ENCODE results near the gene LRRK1.

LRRK1 gene

DNA sequence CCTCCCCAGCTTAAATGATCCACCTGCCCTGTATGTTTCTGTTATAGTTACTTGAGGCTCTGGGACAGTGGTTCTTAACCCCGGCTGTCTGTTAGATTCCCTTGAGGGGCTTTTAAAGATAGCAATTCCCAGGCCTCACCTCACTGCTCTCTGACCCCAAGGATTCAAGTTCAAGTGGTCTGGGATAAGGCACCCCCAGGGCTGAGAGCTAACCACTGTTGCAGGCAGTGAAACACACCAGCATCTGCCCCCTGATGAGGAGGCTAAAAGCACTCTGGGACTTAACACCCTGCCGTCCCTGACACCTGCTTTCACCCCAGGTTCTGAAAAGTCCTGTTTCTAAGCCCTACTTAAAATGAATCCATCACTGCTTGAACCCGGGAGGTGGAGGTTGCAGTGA, 103.7 kb downstream of the LRRK1 start:
- DNase-seq (ENCODE audit: low read depth in 2 of 2): no peak

DNA sequence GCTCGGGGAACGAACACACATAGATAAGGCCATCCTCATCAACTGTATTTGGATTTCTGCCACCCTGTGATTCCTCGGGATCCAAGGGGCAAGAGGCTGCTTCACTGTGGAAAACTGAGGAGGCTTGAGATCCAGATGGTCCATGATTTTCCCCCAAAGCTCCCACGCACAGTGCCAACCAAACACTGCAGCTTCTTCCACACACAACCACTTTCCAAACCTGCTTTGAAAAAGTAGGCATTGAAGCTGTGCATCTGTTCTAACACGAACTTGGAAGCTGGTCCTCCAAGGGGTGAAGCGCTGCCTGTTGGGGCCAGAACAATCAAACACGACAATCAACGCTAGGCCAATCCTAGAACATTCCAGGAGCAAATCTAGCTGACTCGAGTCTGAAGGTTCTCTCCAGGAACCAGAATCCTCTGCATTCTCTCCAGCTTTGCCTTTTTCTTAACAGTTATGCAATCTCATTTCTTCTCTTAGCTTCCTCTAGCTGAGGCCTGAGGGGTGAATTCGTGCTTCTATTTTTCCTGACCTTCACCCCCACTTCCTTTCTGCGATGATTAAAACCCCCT, 104.4 kb downstream of the LRRK1 start:
- no peak for DNase-seq (ENCODE audit: low read depth in 2 of 2)

DNA sequence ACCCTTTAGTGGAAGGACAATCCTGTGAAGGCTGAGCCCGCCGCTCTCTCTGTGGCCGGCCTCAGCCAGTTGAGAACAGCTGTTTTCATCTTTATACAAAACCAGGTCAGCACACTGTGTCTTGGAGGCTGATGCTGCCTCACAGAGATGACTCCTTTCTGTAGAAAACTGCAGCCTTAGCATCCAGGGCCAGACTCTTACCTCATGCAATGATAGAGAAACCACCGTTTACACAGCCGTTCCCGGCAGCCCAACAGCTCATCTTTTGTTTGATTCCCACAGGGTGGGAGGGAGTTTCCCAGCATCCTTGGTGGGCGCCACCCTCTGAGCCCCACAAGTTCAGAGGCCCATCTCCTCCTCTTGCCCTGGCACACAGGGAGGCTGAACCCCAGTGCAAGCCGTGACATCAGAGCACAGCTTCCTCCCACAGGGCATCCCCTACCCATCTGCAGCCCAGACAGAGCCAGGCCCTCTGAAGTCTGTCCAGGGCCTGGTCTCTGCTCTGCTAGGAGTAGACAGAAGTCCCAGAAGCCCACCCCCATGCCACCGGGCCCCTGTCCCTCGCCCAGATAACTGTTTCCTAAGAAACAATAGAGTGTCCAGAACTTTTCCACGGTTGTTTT, 105.0 kb downstream of the LRRK1 start:
- no peak for DNase-seq (ENCODE audit: low read depth in 2 of 2)

- DNase-seq (ENCODE audit: low read depth in 2 of 2): no peak
Observed at GRCh38 chr15:101024706-101025500, 105.7 kb downstream of the LRRK1 start.

GRCh38 chr15:101025501-101025885, 106.3 kb downstream of the LRRK1 start:
- no peak for DNase-seq (ENCODE audit: low read depth in 2 of 2)

GRCh38 chr15:101025896-101026631, 106.9 kb downstream of the LRRK1 start:
- DNase-seq (ENCODE audit: low read depth in 2 of 2): no peak

GRCh38 chr15:101026656-101027272, 107.6 kb downstream of the LRRK1 start:
- no peak for DNase-seq (ENCODE audit: low read depth in 2 of 2)

DNA sequence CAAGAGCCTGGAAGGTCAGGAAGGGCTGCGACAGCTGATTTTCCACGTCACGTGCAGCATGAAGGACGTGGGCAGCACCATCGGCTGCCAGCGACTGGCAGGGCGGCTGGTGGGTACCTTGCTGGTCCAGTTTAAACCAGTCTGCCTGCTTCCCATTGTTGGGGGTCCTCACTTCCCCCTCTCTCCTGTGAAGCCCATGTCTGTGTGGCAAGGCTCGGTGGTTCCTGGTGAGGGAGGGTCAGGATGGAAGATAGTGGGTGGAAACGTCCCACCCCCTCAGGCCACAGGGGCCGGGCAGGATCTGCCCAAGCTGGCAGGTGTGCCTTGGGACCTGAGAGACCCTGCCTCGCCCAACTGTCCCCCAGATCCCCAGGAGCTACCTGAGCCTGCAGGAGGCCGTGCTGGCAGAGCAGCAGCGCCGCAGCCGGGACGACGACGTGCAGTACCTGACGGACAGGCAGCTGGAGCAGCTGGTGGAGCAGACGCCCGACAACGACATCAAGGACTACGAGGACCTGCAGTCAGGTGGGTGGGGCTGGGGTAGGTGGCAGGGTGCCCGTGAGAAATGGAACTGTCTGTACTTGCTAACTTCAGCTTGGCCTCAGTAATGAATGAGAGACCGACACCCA, 108.2 kb downstream of the LRRK1 start:
- DNase-seq (ENCODE audit: low read depth in 2 of 2): no peak

GRCh38 chr15:101027920-101028319, 108.8 kb downstream of the LRRK1 start:
- DNase-seq (ENCODE audit: low read depth in 2 of 2): no peak

DNA sequence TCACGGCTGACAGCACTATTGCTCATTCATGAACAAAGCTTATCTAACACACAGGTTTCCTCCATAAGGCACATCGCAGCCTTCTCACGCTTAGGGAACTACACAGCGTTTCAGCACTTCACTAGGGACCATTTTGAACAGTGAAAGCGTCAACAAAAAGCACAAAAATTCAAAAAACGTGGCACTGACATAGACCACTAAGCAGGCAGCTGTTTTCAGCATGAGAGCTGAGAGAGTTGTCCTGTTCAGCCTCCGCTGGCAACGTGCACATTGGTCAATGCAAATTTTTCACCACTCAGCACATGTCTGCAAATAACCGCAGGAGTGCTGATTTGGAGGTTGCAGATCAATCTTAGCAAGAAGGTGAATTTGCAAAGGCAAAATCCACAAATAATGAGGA, 109.2 kb downstream of the LRRK1 start:
- no peak for DNase-seq (ENCODE audit: low read depth in 2 of 2)

DNA sequence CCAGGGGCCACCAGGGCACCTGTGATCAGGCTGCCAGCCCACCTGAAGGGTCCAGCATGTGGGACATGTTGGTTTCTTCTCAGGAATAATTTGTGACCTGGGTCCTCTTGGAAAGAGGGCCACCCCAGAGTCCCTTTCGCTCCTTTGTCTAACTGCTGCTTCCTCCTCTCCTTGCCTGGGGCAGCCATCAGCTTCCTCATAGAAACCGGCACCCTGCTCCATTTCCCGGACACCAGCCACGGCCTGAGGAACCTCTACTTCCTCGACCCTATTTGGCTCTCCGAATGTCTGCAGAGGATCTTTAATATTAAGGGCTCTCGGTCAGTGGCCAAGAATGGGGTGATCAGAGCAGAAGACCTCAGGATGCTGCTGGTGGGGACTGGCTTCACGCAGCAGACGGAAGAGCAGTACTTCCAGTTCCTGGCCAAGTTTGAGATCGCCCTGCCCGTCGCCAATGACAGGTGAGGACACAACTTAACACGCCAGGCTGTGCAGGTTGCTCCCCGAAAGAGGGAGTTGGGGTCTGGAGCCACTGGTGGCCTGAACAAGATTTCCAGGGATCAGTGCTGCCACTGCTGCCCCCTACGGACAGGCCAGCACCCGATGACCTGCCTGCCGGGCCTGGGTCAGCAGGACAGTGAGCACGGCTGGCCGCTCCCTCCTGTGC, 109.7 kb downstream of the LRRK1 start:
- DNase-seq (ENCODE audit: low read depth in 2 of 2): no peak

- DNase-seq (ENCODE audit: low read depth in 2 of 2): no peak
Observed at GRCh38 chr15:101029971-101030661, 111.0 kb downstream of the LRRK1 start.

- no peak for DNase-seq (ENCODE audit: low read depth in 2 of 2)
Observed at GRCh38 chr15:101031213-101031612, 112.1 kb downstream of the LRRK1 start.

DNA sequence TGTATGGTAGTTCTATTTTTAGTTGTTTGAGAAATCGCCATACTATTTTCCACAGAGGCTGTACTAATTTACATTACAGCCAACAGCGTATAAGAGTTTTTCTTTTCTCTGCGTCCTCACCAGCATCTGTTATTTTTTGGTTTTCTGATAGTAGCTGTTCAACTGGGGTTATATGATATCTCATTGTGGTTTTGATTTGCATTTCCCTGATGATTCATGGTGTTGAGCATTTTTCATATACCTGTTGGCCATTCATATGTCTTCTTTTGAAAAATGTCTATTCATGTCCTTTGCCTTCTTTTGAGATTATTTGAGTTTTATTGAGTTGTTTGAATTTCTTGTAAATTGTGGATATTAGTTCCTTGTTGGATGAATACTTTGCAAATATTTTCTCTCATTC, 114.6 kb downstream of the LRRK1 start:
- DNase-seq (ENCODE audit: low read depth in 2 of 2): no peak

- DNase-seq (ENCODE audit: low read depth in 2 of 2): no peak
Observed at GRCh38 chr15:101035611-101036010, 116.5 kb downstream of the LRRK1 start.

GRCh38 chr15:101036189-101036588, 117.0 kb downstream of the LRRK1 start:
- no peak for DNase-seq (ENCODE audit: low read depth in 2 of 2)

DNA sequence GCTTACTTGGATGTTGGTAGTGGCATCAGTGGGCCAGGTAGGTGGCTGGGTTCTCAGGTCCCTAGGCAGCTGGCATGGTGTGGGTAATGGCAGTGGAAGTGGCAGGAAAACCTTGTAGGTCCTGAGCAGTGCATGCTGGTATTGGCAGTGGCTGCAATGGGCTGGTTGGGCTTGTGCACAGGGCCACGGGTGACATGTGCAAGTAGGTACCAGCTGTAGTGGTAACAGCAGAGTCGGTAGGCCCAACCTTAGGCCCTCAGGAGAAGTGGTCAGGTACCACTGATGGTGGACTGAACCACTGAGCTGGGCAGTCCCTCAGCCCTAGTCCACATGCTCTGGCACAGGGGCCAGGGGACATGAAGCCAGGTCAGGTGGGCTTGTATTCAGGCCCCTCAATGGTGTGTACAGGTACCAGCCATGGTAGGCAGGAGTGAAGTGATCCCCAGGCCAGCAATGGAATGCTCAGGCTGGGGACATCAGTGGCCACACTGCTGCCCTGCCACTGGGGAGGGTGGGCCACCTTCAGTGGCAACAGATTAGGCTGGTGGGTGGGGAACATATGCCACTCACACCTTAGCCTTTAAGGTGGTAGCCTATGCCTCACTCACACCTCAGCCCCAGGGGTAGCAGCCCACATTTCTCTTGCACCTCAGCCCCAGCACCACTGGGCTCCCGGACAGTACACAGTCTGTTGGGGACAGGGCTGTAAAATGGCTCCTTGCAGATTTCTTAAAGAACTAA, 118.1 kb downstream of the LRRK1 start:
- DNase-seq (ENCODE audit: low read depth in 2 of 2): no peak

DNA sequence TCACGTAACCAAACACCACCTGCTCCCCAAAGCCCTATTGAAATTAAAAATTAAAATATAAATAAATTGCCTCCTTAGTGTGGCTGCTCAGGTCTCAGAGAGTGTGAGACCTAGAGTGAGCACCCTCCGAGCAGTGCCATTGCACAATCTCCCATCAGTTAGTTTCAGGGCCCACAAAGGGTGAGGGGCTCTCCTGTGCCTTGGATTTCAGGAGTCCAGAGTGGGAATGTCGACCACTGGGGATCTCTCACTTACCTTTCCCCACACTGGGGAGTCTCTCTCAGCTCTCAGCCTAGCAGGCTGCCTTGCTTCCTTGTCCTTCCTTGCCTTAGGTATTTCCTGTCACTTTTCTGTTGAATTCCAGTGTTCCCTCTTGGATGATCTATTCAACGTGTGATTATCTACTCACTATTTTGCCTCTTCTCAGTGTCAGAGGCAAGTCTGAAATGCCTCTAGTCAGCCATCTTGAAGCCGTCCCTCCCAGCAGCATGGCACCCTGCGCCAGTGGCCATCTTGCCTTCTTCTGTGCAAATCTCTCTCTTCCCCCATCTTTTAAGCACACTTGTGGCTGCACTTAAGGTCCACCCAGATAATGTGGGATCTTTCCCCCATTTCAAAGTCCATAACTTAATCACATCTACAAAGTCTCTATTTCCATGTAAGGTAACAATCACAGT, 119.3 kb downstream of the LRRK1 start:
- DNase-seq (ENCODE audit: low read depth in 2 of 2): no peak

DNA sequence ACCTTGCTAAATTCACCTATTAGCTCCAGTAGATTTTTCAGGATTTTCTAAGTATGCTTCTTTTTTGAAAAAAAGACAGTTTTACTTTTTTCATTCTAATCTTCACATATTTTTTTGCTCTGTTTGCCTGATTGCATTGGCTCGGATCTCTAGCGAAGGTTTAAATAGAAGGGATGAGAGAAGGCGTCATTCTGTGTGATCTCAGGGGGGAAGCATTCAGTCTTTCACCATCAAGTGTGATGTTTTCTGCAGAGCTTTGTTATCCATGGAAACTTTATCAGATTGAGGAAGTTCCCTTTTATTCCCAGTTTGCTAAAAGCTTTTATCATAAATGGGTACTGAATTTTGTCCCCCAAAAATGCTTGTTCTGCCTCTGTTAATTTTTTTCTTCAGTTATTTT, 120.3 kb downstream of the LRRK1 start:
- DNase-seq (ENCODE audit: low read depth in 2 of 2): no peak

All from fibroblast of skin of left quadriceps (primary cell).